ENCODE data around the gene SERPINI1. TPM values are rescaled to one million over a fixed set of nuclear protein-coding genes. Genes with fewer than 3 reads are reported as not detected.
A peak's percentile ranks its signal among the peaks of the same experiment; 100 is the strongest.

The SERPINI1 gene
- total and polyA plus RNA-seq, 4 donors, result 29.6 to 127 (median 74.9) TPM

GRCh38 chr3:167712445-167712844 is 23.1 kb upstream of the SERPINI1 start:
- H3K4me1 ChIP-seq (ENCODE audit: control insufficient read depth, insufficient read depth, low read length), result no peaks in the 10 kb centered on the region
- H3K4me3 ChIP-seq (ENCODE audit: low read depth, low read length), result no peak overlapping the region
- H3K27ac ChIP-seq (ENCODE audit: low read depth, low read length), result no peak overlapping the region
- peaks cover 6% of the 10 kb centered on the region for H3K36me3 ChIP-seq (ENCODE audit: control insufficient read depth, insufficient read depth, low read length)
- H3K9me3 ChIP-seq (ENCODE audit: control insufficient read depth, insufficient read depth, low read length), result peaks cover 2% of the 10 kb centered on the region
- WGBS (ENCODE audit: insufficient coverage), result no CpG with 5 or more reads among the region's 3 CpGs
- no peak for DNase-seq (ENCODE audit: low read depth in 4 of 6, low spot score in 6 of 6)
- H3K27me3 ChIP-seq (ENCODE audit: control insufficient read depth, insufficient read depth, low read length), result no peaks in the 10 kb centered on the region

- Histone ChIP-seq H3K4me3 (ENCODE audit: low read depth, low read length) (no peak overlapping the region), H3K27ac (ENCODE audit: low read depth, low read length) (no peak overlapping the region), H3K4me1 (ENCODE audit: control insufficient read depth, insufficient read depth, low read length) (no peaks in the 10 kb centered on the region), H3K36me3 (ENCODE audit: control insufficient read depth, insufficient read depth, low read length) (peaks cover under 1% of the 10 kb centered on the region), H3K9me3 (ENCODE audit: control insufficient read depth, insufficient read depth, low read length) (peaks cover 2% of the 10 kb centered on the region), H3K27me3 (ENCODE audit: control insufficient read depth, insufficient read depth, low read length) (no peaks in the 10 kb centered on the region)
- WGBS (ENCODE audit: insufficient coverage), result no CpG with 5 or more reads among the region's 1 CpG
- DNase-seq (ENCODE audit: low read depth in 4 of 6, low spot score in 6 of 6), result no peak
These were observed 20.6 kb upstream of the SERPINI1 start for GRCh38 chr3:167714871-167715270.

GRCh38 chr3:167716920-167717319 is 18.6 kb upstream of the SERPINI1 start:
- WGBS (ENCODE audit: insufficient coverage), result 50% methylated on average over 1 of the region's 2 CpGs
- peaks cover 2% of the 10 kb centered on the region for H3K9me3 ChIP-seq (ENCODE audit: control insufficient read depth, insufficient read depth, low read length)
- no peaks in the 10 kb centered on the region for H3K27me3 ChIP-seq (ENCODE audit: control insufficient read depth, insufficient read depth, low read length)
- H3K36me3 ChIP-seq (ENCODE audit: control insufficient read depth, insufficient read depth, low read length), result no peaks in the 10 kb centered on the region
- no peak overlapping the region for H3K27ac ChIP-seq (ENCODE audit: low read depth, low read length)
- DNase-seq (ENCODE audit: low read depth in 4 of 6, low spot score in 6 of 6), result peak in 1 of 6 donors; percentile 37
- H3K4me3 ChIP-seq (ENCODE audit: low read depth, low read length), result no peak overlapping the region
- H3K4me1 ChIP-seq (ENCODE audit: control insufficient read depth, insufficient read depth, low read length), result no peaks in the 10 kb centered on the region

GRCh38 chr3:167718582-167718981 is 16.9 kb upstream of the SERPINI1 start:
- no peak for DNase-seq (ENCODE audit: low read depth in 4 of 6, low spot score in 6 of 6)
- Histone ChIP-seq H3K4me1 (ENCODE audit: control insufficient read depth, insufficient read depth, low read length) (no peaks in the 10 kb centered on the region), H3K27ac (ENCODE audit: low read depth, low read length) (no peak overlapping the region), H3K4me3 (ENCODE audit: low read depth, low read length) (no peak overlapping the region), H3K9me3 (ENCODE audit: control insufficient read depth, insufficient read depth, low read length) (peaks cover under 1% of the 10 kb centered on the region), H3K27me3 (ENCODE audit: control insufficient read depth, insufficient read depth, low read length) (no peaks in the 10 kb centered on the region), H3K36me3 (ENCODE audit: control insufficient read depth, insufficient read depth, low read length) (no peaks in the 10 kb centered on the region)
- no CpG with 5 or more reads among the region's 1 CpG for WGBS (ENCODE audit: insufficient coverage)

GRCh38 chr3:167723025-167723512 is 12.5 kb upstream of the SERPINI1 start:
- no peaks in the 10 kb centered on the region for H3K27me3 ChIP-seq (ENCODE audit: control insufficient read depth, insufficient read depth, low read length)
- H3K4me1 ChIP-seq (ENCODE audit: control insufficient read depth, insufficient read depth, low read length), result no peaks in the 10 kb centered on the region
- H3K9me3 ChIP-seq (ENCODE audit: control insufficient read depth, insufficient read depth, low read length), result no peaks in the 10 kb centered on the region
- H3K4me3 ChIP-seq (ENCODE audit: low read depth, low read length), result no peak overlapping the region
- no peaks in the 10 kb centered on the region for H3K36me3 ChIP-seq (ENCODE audit: control insufficient read depth, insufficient read depth, low read length)
- no peak overlapping the region for H3K27ac ChIP-seq (ENCODE audit: low read depth, low read length)
- WGBS (ENCODE audit: insufficient coverage), result no CpG with 5 or more reads among the region's 4 CpGs
- no peak for DNase-seq (ENCODE audit: low read depth in 4 of 6, low spot score in 6 of 6)

- WGBS (ENCODE audit: insufficient coverage), result 100% methylated on average over 2 of the region's 3 CpGs
- Histone ChIP-seq H3K27me3 (ENCODE audit: control insufficient read depth, insufficient read depth, low read length) (no peaks in the 10 kb centered on the region), H3K4me3 (ENCODE audit: low read depth, low read length) (no peak overlapping the region), H3K27ac (ENCODE audit: low read depth, low read length) (no peak overlapping the region), H3K4me1 (ENCODE audit: control insufficient read depth, insufficient read depth, low read length) (no peaks in the 10 kb centered on the region), H3K36me3 (ENCODE audit: control insufficient read depth, insufficient read depth, low read length) (no peaks in the 10 kb centered on the region), H3K9me3 (ENCODE audit: control insufficient read depth, insufficient read depth, low read length) (no peaks in the 10 kb centered on the region)
- no peak for DNase-seq (ENCODE audit: low read depth in 4 of 6, low spot score in 6 of 6)
These were observed 11.6 kb upstream of the SERPINI1 start for GRCh38 chr3:167723872-167724271.

- Histone ChIP-seq H3K27ac (ENCODE audit: low read depth, low read length) (no peak overlapping the region), H3K36me3 (ENCODE audit: control insufficient read depth, insufficient read depth, low read length) (no peaks in the 10 kb centered on the region), H3K27me3 (ENCODE audit: control insufficient read depth, insufficient read depth, low read length) (no peaks in the 10 kb centered on the region), H3K9me3 (ENCODE audit: control insufficient read depth, insufficient read depth, low read length) (no peaks in the 10 kb centered on the region), H3K4me1 (ENCODE audit: control insufficient read depth, insufficient read depth, low read length) (no peaks in the 10 kb centered on the region), H3K4me3 (ENCODE audit: low read depth, low read length) (no peak overlapping the region)
- no CpG with 5 or more reads among the region's 3 CpGs for WGBS (ENCODE audit: insufficient coverage)
- peak in 1 of 6 donors; percentile 12 for DNase-seq (ENCODE audit: low read depth in 4 of 6, low spot score in 6 of 6)
These were observed 7.3 kb upstream of the SERPINI1 start for GRCh38 chr3:167728176-167728575.

GRCh38 chr3:167728632-167729323 is 6.7 kb upstream of the SERPINI1 start:
- no peaks in the 10 kb centered on the region for H3K4me1 ChIP-seq (ENCODE audit: control insufficient read depth, insufficient read depth, low read length)
- no peak for DNase-seq (ENCODE audit: low read depth in 4 of 6, low spot score in 6 of 6)
- H3K4me3 ChIP-seq (ENCODE audit: low read depth, low read length), result no peak overlapping the region
- H3K27ac ChIP-seq (ENCODE audit: low read depth, low read length), result no peak overlapping the region
- H3K9me3 ChIP-seq (ENCODE audit: control insufficient read depth, insufficient read depth, low read length), result no peaks in the 10 kb centered on the region
- no CpG with 5 or more reads among the region's 3 CpGs for WGBS (ENCODE audit: insufficient coverage)
- H3K36me3 ChIP-seq (ENCODE audit: control insufficient read depth, insufficient read depth, low read length), result no peaks in the 10 kb centered on the region
- no peaks in the 10 kb centered on the region for H3K27me3 ChIP-seq (ENCODE audit: control insufficient read depth, insufficient read depth, low read length)

GRCh38 chr3:167729591-167729990 is 5.9 kb upstream of the SERPINI1 start:
- Histone ChIP-seq H3K4me1 (ENCODE audit: control insufficient read depth, insufficient read depth, low read length) (no peaks in the 10 kb centered on the region), H3K36me3 (ENCODE audit: control insufficient read depth, insufficient read depth, low read length) (no peaks in the 10 kb centered on the region), H3K27ac (ENCODE audit: low read depth, low read length) (no peak overlapping the region), H3K27me3 (ENCODE audit: control insufficient read depth, insufficient read depth, low read length) (no peaks in the 10 kb centered on the region), H3K9me3 (ENCODE audit: control insufficient read depth, insufficient read depth, low read length) (no peaks in the 10 kb centered on the region), H3K4me3 (ENCODE audit: low read depth, low read length) (no peak overlapping the region)
- no CpG with 5 or more reads among the region's 2 CpGs for WGBS (ENCODE audit: insufficient coverage)
- no peak for DNase-seq (ENCODE audit: low read depth in 4 of 6, low spot score in 6 of 6)

- no peaks in the 10 kb centered on the region for H3K36me3 ChIP-seq (ENCODE audit: control insufficient read depth, insufficient read depth, low read length)
- H3K4me3 ChIP-seq (ENCODE audit: low read depth, low read length), result no peak overlapping the region
- no peaks in the 10 kb centered on the region for H3K27me3 ChIP-seq (ENCODE audit: control insufficient read depth, insufficient read depth, low read length)
- WGBS (ENCODE audit: insufficient coverage), result 80% methylated on average over 1 of the region's 2 CpGs
- no peaks in the 10 kb centered on the region for H3K9me3 ChIP-seq (ENCODE audit: control insufficient read depth, insufficient read depth, low read length)
- no peak for DNase-seq (ENCODE audit: low read depth in 4 of 6, low spot score in 6 of 6)
- peaks cover 6% of the 10 kb centered on the region for H3K4me1 ChIP-seq (ENCODE audit: control insufficient read depth, insufficient read depth, low read length)
- H3K27ac ChIP-seq (ENCODE audit: low read depth, low read length), result no peak overlapping the region
These were observed 4.1 kb upstream of the SERPINI1 start for GRCh38 chr3:167731393-167731792.
